ENCODE data around the gene DCST1. TPM values are rescaled to one million over a fixed set of nuclear protein-coding genes. Genes with fewer than 3 reads are reported as not detected.
A peak's percentile ranks its signal among the peaks of the same experiment; 100 is the strongest.

Gene DCST1
- total RNA-seq, 1 donor = under 0.01 TPM

DNA sequence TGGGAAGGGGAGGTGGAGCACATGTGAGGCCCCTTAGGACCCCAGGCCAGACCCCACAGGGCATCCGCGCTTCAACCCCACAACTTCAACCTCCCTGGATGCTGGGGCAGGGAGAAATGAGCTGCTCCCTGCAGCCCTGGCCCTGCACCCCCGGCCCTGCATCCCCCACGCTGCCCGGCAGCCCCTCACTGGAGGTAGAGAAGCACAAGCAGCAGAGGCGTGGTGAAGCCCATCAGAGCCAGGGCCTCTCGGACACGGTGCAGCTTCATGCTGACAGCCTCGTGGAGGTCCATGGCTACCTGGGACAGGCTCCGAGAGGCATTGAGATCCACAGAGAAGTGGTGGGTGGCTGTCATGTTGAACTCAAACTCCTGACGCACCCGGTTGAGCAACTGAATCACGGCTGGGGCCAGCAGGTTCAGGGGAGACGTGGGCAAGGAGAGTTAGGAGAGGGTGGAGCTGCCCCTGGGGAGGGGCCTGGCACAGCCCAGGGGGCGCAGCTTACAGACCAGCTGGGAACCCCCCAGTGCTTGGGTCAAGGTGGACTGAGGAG, 3.3 kb upstream of the DCST1 start:
- no peak for DNase-seq (ENCODE audit: low read depth in 2 of 3, low spot score in 2 of 3)

DNA sequence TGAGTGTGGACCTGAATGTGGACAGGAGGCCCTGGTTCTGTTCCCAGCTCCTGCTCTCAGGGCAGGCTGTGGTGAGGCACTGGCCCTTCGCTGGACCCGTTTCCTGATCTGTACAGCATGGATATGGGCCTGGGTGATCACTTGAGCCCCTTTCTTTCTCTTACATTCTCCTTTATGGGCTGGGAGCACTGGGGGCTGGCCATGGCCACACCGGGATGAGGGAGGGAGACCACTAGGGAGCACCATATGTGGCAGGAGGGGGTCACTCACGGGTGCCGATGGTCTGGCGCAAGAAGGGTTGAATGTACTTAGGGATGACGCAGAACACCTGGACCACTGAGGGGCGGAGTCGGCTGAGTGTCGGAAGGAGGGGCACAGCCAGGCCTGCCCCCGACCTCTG, 2.7 kb upstream of the DCST1 start:
- DNase-seq (ENCODE audit: low read depth in 2 of 3, low spot score in 2 of 3) = no peak

DNA sequence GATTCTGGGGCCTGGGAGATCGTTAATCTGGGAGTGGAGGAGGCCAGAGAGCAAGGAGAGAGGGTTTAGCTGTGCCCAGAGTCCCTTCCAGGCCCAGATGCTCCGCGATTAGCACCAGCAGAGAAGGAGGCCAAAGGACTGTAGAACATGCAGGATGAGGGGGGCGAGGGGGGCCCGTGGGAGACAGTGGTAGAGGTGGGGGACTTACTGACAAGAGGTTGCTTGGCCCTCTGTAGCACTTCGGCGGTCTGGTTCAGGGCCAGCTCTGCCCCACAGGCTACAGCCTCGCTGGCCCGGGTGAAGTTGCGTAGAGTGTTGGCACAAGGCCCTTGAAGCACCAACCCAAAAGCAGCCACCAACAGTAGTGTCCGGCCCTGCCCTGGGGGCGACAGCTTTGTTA, 738 bp upstream of the DCST1 start:
- no peak for DNase-seq (ENCODE audit: low read depth in 2 of 3, low spot score in 2 of 3)

DNA sequence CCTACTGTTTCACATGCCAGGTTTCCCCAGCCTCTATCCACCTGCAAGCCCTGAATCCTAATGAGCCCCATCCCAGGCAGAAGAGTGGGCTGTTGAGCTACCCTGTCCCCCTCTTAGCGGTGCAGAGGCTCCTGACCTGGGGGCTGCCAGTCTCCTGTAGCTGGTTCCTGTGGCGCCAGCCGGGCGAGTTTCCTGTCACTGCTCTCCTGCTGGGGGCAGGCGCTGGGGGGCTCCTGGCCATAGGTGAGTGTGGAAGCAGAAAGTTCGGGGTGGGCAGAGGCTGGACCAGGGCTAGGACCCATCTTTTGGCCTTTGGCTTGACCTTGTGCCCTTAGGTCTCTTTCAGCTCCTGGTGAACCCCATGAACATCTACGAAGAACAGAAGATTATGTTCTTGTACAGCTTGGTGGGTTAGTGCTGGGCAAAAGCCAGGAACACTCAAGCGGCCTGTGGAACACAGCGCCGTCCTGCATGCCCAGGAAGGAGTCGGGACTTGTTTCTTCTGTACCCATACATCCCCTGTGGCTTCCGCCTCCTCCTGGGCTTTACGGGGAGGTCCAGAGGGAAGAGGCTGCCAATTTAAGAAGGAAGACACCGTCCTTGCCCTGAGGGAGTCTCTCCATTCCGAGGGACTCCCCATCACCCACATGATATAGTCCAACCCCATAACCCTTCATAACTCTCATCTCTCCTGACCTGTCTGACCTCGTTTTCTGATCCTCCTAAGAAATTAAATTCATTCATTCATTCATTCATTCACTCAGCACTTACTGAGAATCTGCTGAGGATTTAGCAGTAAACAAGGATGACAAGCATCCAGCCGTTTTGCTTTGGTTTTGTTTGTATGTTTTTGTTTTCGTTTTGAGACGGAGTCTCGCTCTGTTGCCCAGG, 939 bp downstream of the DCST1 start:
- no peak for DNase-seq (ENCODE audit: low read depth in 2 of 3, low spot score in 2 of 3)

DNA sequence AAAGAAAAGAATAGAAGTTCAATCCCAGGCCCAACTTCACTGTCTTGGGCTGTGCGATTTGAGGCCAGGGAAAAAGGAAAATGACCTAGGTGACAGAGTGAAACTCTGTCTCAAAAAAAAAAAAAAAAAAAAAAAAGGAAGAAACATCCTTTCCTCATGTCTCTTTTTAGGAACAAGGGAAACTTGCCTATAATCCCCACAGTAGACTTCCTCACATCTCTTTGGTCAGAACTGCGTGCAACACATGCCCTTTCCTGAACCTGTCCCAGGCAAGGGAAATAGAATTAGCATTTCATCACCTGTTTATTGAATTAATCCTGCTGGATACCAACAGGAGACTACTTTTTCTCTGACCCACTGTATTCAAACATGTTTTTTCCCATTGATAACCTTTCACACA, 2.3 kb downstream of the DCST1 start:
- DNase-seq (ENCODE audit: low read depth in 2 of 3, low spot score in 2 of 3) = no peak

DNA sequence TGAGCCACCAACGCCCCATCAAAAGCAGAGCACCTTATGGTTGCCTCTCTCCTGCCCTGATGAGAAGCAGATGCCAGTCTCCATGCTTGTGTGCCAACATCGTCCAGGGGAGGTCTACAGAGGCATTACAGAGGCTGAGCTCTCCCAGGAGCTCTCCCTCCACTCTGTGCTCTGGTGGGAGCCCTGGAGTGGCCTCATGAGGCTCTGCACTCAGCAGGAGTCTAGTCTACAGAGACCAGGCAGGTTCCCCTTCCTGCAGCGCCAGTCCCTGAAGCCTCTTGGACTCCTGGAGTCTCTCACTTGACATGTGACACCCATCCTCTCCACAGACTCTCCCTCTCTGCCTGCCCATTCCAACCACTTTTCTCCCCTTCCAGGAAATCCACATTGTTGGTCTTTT, 3.4 kb downstream of the DCST1 start:
- no peak for DNase-seq (ENCODE audit: low read depth in 2 of 3, low spot score in 2 of 3)

DNA sequence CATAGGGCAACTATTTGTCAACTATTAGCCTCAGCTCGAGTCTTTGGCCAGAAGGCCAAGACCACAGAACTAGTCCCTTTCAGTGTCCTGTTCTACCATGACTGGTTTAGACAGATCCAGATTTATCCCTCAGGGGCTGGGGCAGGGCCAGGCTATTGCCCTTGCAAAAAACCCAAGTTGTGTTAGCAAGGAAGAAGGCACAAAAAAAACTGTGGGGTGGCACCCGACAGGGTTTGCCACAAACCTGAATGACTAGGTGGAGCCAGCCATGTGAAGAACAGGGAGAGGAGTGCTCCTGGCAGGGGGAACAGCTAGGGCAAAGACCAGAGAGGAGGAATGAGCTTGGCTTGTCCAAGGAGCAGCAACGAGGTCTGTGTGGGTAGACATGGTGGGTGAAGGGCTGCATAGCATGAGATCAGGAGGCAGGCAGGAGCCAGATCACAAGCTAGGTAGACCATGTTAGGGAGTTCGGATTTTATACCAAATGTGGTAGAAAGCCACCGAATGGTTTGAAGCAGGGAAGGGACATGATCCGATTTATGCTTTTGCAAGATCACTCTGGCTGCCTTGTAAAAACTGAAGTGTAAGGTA, 4.3 kb downstream of the DCST1 start:
- no peak for DNase-seq (ENCODE audit: low read depth in 2 of 3, low spot score in 2 of 3)

DNA sequence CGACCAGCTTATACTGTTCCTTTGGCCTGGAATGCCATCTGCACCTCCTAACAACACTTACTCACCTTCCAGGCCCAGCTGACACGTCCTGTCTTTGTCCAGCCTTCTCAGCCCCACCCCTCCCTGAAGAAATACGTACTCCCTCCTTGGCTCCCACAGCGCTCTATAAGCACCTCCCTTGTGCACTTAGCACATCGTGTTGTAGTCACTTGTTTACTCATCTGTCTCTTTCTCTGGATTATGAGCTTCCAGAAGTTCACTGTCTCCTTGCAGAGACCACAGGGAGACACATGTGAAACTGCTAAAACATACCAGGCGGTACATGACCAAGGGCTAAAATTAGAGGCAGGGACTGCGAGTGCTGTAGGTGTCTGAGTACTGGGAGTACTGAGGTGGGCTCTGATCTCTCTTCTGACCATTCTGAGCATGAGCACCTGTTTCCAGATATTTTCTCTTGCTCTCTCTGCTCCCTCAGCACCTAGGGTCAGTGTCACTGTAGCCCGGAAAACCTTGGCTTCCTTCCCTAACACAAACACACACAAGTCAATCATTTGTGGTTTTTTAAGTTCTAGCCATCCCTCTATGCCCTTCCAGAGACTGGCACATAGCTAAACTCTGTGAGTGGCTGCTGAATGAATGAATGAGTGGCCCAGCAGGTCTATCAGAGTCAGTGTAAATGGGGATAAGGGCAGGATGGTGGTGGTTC, 5.1 kb downstream of the DCST1 start:
- no peak for DNase-seq (ENCODE audit: low read depth in 2 of 3, low spot score in 2 of 3)

DNA sequence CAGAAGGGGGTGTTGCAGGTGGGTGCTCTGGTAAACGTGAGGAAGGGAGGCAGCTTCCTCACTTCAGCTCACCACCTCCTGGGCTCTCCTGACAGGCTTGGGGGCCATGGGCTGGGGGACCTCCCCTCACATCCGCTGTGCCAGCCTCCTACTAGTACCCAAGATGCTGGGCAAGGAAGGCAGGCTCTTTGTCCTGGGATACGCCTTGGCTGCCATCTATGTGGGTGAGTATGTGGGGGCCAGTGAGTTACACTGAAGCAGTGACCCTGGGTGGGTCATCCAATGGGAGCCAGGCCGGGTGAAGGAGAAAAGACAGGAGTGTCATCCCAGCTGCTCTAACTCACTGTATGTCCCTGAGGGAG, 5.7 kb downstream of the DCST1 start:
- no peak for DNase-seq (ENCODE audit: low read depth in 2 of 3, low spot score in 2 of 3)

DNA sequence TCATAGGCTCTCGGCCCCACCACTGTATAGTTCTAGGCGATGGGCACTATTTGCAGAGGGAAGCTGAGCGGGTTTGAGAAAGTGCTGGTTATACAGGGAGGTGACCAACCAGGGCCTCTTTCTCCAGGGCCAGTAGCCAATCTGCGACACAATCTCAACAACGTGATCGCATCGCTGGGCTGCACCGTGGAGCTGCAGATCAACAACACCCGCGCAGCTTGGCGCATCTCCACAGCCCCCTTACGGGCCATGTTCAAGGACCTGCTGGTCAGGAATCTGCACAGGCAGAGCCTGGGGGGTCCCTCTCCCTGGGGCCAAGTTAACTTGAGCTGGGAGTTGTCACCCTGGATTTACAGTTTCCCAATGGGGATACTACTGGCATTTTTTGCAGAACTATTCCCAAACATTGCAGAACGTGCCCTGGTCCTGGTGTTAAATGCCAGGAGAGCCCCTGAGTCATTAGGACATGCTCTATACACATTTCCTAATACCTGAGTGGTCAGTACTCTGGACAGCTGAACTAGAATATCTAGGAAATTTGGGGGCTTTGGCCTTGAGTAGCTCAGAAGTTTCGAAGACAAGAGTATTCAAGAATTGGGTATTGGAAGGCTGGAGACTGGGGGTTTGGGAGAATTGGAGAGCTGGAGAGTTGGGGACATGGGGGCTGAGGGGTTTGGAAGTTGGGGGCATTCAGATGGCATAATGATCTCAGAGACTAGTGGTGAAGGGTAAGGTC, 6.9 kb downstream of the DCST1 start:
- DNase-seq (ENCODE audit: low read depth in 2 of 3, low spot score in 2 of 3) = no peak

DNA sequence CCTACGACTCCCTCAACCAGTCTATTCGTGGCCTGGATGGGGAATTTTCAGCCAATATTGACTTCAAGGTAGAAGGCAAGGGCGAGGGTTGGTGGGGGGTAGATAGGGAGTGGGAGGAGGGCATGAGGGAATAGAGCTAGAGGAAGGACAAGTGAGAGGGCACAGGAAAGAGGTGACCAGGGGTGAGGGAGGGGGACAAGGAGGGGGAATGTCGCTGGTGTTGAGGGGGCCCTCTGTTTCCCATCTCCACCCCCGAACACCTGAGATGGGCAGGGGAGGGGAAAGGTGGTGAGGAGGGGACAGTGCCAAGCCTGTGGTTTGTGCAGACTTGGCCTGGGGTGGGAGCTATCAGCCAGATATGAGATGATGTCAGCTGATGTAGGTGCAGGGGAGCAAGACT, 9.2 kb downstream of the DCST1 start:
- no peak for DNase-seq (ENCODE audit: low read depth in 2 of 3, low spot score in 2 of 3)

DNA sequence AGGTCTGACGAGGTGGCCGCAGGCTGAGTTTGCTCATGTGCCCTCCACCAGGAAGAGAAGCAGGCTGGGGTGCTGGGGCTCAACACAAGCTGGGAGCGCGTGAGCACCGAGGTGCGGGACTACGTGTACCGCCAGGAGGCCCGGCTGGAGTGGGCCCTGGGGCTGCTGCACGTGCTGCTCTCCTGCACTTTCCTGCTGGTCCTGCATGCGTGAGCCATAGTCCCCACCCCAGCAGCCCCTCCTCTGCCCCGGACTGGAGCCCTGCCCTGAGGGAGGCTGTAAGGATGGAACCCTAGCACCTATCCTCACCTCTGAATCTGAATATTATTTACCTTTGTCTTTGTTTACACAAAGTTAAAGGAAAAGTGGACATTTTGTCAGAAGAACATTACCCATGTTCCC, 9.7 kb downstream of the DCST1 start:
- no peak for DNase-seq (ENCODE audit: low read depth in 2 of 3, low spot score in 2 of 3)

DNA sequence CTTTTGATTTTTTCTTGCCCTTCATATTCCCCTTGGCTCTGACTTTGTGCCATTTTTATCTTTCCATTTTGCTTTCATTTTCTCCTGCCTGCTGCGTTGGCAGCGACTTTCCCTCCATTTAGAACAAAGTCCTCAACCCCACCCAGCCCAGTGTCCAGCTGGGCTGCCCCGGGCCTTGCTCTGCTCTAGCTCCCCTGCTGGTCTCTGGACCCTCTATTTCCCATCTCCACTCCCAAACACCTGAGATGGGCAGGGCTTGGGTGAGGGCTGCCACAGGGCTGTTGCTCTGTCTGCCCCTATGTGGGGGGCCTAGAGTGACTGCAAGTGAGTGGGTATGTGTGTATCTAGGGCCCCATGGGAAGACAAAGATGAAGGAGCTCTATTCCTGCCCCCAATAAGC, 10.2 kb downstream of the DCST1 start:
- no peak for DNase-seq (ENCODE audit: low read depth in 2 of 3, low spot score in 2 of 3)

DNA sequence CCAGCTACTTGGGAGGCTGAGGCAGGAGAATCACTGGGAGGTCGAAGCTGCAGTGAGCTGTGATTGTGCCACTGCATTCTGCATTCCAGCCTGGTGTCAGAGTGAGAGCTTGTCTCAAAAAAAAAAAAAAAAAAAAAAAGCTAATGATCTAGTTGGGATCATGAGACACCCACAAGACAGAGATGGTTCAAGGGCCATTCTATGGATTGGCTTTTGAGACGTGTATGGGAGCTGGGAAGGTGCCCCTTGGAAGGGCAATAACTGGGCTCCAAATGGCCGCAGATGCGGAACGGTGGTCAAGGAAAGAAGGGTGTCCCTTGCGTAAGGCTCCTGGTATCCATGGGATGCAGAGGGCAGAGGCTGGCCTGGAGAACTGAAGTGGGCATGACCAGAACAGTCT, 10.7 kb downstream of the DCST1 start:
- DNase-seq (ENCODE audit: low read depth in 2 of 3, low spot score in 2 of 3) = no peak

DNA sequence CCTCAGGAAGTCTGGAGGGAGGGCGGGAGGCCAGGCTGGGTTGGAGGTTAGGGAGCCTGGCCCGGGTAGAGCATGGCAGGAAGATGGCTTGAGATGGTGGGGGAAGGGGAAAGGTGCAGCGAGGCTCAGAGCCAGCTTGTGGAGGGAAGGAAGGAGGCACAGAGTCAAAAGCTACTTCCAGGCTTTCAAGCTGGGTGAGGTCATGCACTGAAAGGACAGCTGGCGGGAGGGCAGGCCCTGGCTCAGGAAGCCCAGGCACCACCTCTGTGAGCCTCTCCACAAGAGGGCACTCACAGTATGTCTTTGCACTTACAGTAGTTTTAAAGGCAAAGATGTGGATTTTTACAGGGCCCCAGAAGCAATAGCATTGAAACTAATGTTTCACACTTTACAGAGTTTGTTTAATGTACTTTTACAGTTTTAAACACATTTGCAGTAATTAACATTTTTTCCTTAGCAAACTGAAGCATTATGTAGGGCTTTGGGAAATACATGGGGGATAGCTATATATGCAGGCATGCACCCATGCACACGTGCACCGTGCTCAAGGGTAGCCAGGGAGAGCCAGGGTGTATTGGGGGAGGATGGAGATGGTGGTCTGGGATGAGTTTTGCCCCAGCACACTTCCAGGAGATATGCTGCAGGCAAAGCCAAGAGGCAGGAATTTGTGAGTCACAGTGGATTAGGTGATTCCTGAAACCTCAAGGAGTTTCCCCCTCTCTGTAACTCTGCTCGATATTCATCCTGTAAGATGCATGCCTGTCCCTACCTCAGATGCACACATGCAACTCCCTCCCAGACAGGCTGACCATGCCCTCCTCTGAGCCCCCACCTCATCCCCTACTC, 11.4 kb downstream of the DCST1 start:
- peak; percentile 24 to 87 (median 82) for DNase-seq (ENCODE audit: low read depth in 2 of 3, low spot score in 2 of 3)

DNA sequence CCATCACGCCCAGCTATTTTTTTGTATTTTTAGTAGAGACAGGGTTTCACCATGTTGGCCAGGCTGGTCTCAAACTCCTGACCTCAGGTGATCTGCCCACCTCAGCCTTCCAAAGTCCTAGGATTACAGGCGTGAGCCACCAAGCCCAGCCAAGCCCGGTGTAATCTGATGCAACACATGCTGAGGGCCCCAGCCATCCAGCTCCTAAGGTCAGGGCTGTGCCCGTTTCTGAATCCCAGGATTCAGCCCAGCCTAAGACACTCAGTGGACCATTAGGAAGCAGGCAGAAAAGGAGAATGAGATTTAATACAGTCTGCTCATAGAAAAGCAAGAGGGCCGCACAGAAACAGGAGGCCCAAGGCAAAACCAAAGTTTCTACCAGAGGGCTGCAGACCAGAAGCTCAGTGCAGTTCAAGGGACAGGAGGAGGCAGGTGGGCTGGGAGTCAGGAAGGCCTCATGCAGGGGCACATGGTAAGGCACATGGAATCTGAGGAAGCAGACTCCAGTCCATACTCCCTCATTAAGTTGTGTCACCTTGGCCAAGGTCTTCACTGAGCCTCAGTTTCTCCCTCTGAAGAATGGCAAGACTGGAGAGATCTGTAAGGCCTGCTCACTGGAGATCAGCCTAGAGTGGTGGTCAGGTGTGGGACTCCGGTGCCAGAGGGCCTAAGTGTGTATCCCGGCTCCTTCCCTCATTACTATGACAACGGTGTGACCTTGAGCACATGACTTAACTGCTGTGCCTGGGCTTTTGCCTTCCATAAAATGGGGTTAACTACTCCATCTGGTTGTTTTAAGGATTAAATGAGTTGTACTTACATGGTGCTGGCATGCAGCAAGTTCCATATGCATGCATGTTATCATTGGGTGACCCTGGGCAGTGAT, 15.1 kb downstream of the DCST1 start:
- no peak for DNase-seq (ENCODE audit: low read depth in 2 of 3, low spot score in 2 of 3)

DNA sequence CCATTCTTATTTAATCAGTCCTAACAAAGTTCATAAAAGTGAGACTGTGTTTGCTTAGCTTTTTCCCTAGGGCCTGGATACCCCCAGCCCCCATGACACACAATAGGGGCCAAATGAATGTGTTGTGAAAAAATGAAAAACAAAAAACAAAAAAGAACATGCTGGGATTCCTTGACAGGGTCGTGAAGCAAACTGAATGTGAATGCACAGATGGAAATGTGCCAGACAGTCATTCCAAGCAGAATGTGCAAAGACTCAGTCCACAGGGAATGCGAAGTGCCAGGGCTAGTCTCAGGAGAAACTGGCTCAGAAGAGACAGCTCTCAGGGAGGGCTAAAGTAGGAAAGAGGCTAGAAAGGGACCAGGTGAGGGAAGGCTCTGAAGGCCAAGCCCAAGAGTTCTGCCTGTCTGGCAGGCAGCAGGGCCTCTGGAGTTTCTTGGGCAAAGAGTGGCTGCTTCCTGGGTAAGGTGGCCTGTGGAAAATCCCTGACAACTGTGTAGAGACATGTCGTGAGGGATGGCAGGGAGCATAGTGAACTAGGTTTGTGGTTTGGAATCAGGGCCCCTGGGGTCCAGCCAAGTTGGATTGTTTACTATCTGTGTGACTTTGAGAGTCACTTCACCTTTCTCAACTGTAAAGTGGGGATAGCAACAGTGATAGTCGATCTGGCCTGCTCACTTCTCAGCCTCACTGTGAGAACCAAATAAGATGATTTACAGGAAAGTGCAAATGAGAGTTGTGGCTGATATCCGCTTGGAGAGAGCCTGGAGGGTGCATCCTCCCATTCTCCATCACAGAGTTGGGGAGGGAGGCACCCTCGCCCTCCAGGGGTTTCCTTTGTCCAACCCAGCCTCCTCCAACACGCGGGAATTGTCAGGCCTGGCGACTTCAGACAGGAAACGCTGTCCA, 16.3 kb downstream of the DCST1 start:
- no peak for DNase-seq (ENCODE audit: low read depth in 2 of 3, low spot score in 2 of 3)

Measured in hematopoietic multipotent progenitor cell (in vitro differentiated cells).